Inferior parietal cortex (tissue), 1 donor: ENCODE measurements around the gene EDAR.

Source experiments
- DNase-seq: peaks from one replicate; pipeline ENCODE4 v3.0.0-alpha.2; 2016; ENCODE audit errors: extremely low spot score

Gene EDAR

GRCh38 chr2:108967757-108968156 lies 21.3 kb downstream of the EDAR start:
- DNase-seq, result no peak

- DNase-seq, result no peak
Measured at GRCh38 chr2:108965540-108966289, 23.3 kb downstream of the EDAR start.

GRCh38 chr2:108963057-108963456 lies 26.0 kb downstream of the EDAR start:
- no peak for DNase-seq

- no peak for DNase-seq
Measured at GRCh38 chr2:108961796-108962195, 27.2 kb downstream of the EDAR start.

- DNase-seq, result no peak
Measured at GRCh38 chr2:108960006-108960405, 29.0 kb downstream of the EDAR start.

GRCh38 chr2:108959401-108959800 lies 29.6 kb downstream of the EDAR start:
- DNase-seq, result no peak

- no peak for DNase-seq
Measured at GRCh38 chr2:108958632-108959341, 30.2 kb downstream of the EDAR start.

GRCh38 chr2:108958002-108958401 lies 31.0 kb downstream of the EDAR start:
- DNase-seq, result no peak

GRCh38 chr2:108956375-108956774 lies 32.6 kb downstream of the EDAR start:
- no peak for DNase-seq

- DNase-seq, result no peak
Measured at GRCh38 chr2:108950369-108951135, 38.5 kb downstream of the EDAR start.

GRCh38 chr2:108949316-108950239 lies 39.4 kb downstream of the EDAR start:
- DNase-seq, result no peak

- DNase-seq, result no peak
Measured at GRCh38 chr2:108947271-108947907, 41.6 kb downstream of the EDAR start.

GRCh38 chr2:108946442-108946841 lies 42.6 kb downstream of the EDAR start:
- DNase-seq, result no peak

- no peak for DNase-seq
Measured at GRCh38 chr2:108945969-108946368, 43.1 kb downstream of the EDAR start.

GRCh38 chr2:108944601-108945331 lies 44.3 kb downstream of the EDAR start:
- no peak for DNase-seq

GRCh38 chr2:108943751-108944150 lies 45.3 kb downstream of the EDAR start:
- DNase-seq, result no peak

GRCh38 chr2:108942888-108943287 lies 46.1 kb downstream of the EDAR start:
- DNase-seq, result no peak

- no peak for DNase-seq
Measured at GRCh38 chr2:108942231-108942825, 46.7 kb downstream of the EDAR start.

GRCh38 chr2:108941767-108942166 lies 47.3 kb downstream of the EDAR start:
- no peak for DNase-seq

- DNase-seq, result no peak
Measured at GRCh38 chr2:108941161-108941665, 47.8 kb downstream of the EDAR start.
